Tibial nerve (tissue), 3 donors: Measurements from ENCODE around the gene WDR27.

Experiments used
- POLR2A ChIP-seq, 2 donors: fragments of 450-650 bp; IDR thresholded peaks; one replicate each; pipeline ENCODE4 v1.6.1; 2017; ENCODE audit warnings: antibody characterized with exemption in 2 of 2, mild to moderate bottlenecking in 2 of 2, moderate library complexity in 2 of 2
- TF ChIP-seq, protein P1 (sequence below), 5 experiments: fragments of 200-600 bp in 3 of 5; fragments of 450-650 bp in 2 of 5; sonication (generic) in 3 of 5; IDR thresholded peaks; one replicate each; pipeline ENCODE4 v1.5.1; 2016 to 2019; ENCODE audit warnings: antibody characterized with exemption in 5 of 5, mild to moderate bottlenecking in 3 of 5, moderate library complexity in 2 of 5

- TF ChIP-seq, protein P1, sequence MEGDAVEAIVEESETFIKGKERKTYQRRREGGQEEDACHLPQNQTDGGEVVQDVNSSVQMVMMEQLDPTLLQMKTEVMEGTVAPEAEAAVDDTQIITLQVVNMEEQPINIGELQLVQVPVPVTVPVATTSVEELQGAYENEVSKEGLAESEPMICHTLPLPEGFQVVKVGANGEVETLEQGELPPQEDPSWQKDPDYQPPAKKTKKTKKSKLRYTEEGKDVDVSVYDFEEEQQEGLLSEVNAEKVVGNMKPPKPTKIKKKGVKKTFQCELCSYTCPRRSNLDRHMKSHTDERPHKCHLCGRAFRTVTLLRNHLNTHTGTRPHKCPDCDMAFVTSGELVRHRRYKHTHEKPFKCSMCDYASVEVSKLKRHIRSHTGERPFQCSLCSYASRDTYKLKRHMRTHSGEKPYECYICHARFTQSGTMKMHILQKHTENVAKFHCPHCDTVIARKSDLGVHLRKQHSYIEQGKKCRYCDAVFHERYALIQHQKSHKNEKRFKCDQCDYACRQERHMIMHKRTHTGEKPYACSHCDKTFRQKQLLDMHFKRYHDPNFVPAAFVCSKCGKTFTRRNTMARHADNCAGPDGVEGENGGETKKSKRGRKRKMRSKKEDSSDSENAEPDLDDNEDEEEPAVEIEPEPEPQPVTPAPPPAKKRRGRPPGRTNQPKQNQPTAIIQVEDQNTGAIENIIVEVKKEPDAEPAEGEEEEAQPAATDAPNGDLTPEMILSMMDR (IDR thresholded peaks at IDR 0.05) = no peak
- no peak for TF ChIP-seq POLR2A (IDR thresholded peaks at IDR 0.05)
Observed at GRCh38 chr6:169692516-169692915, 9.3 kb downstream of the WDR27 start.
